H9 (cell line): ENCODE results near the gene ENAM. TPM values are rescaled to one million over a fixed set of nuclear protein-coding genes. Genes with fewer than 3 reads are reported as not detected.

Experiments
- DNase-seq: peaks from one replicate; pipeline ENCODE4 v3.0.0-alpha.2; 2017
- H2AFZ ChIP-seq: one replicate; pipeline ENCODE4 v1.6.1; 2013; ENCODE audit warnings: mild to moderate bottlenecking, low read length, control low read depth, moderate library complexity
- H2AK5ac ChIP-seq: 2 replicates; pipeline ENCODE4 v1.6.1; 2013; ENCODE audit warnings: low read length, control low read depth, mixed read lengths; ENCODE audit not compliant: insufficient read length
- H2BK120ac ChIP-seq: one replicate; pipeline ENCODE4 v1.6.1; 2013; ENCODE audit warnings: low read depth, mild to moderate bottlenecking, low read length, control low read depth, inconsistent platforms; ENCODE audit not compliant: poor library complexity, severe bottlenecking
- H2BK12ac ChIP-seq: 2 replicates; pipeline ENCODE4 v1.6.1; 2013; ENCODE audit warnings: low read length, control low read depth, mixed read lengths, low read depth; ENCODE audit not compliant: insufficient read length
- H2BK15ac ChIP-seq: 2 replicates; pipeline ENCODE4 v1.6.1; 2013; ENCODE audit warnings: low read depth, low read length, control low read depth
- H2BK20ac ChIP-seq: one replicate; pipeline ENCODE4 v1.6.1; 2013; ENCODE audit warnings: low read depth, mild to moderate bottlenecking, low read length, control low read depth, inconsistent platforms; ENCODE audit not compliant: poor library complexity, severe bottlenecking
- H2BK5ac ChIP-seq: 2 replicates; pipeline ENCODE4 v1.6.1; 2013; ENCODE audit warnings: low read length, control low read depth, mixed read lengths; ENCODE audit not compliant: insufficient read length
- H3K14ac ChIP-seq: 2 replicates; pipeline ENCODE4 v1.6.1; 2013; ENCODE audit warnings: low read length, control low read depth; ENCODE audit not compliant: insufficient read depth
- H3K18ac ChIP-seq: 2 replicates; pipeline ENCODE4 v1.6.1; 2013; ENCODE audit warnings: low read depth, mild to moderate bottlenecking, mixed read lengths, low read length, control low read depth; ENCODE audit not compliant: insufficient read length
- H3K23ac ChIP-seq: 2 replicates; pipeline ENCODE4 v1.6.1; 2013; ENCODE audit warnings: low read length, control low read depth, mixed read lengths, low read depth; ENCODE audit not compliant: insufficient read length
- H3K23me2 ChIP-seq: 2 replicates; pipeline ENCODE4 v1.6.1; 2013; ENCODE audit warnings: low read depth, mild to moderate bottlenecking, mixed read lengths, low read length, control low read depth; ENCODE audit not compliant: insufficient read length, poor library complexity, severe bottlenecking
- H3K27ac ChIP-seq: 2 replicates; pipeline ENCODE4 v1.5.1; 2013; ENCODE audit warnings: low read length, control low read depth, mixed read lengths, low read depth; ENCODE audit not compliant: insufficient read length
- H3K27me3 ChIP-seq: 2 replicates; pipeline ENCODE4 v1.6.1; 2013; ENCODE audit warnings: low read length, control low read depth, inconsistent platforms; ENCODE audit not compliant: insufficient read depth
- H3K4ac ChIP-seq: 2 replicates; pipeline ENCODE4 v1.6.1; 2013; ENCODE audit warnings: low read depth, mild to moderate bottlenecking, control low read depth, inconsistent platforms, low read length, moderate library complexity
- H3K4me1 ChIP-seq: 2 replicates; pipeline ENCODE4 v1.6.1; 2013; ENCODE audit warnings: low read length, control low read depth, inconsistent platforms; ENCODE audit not compliant: insufficient read depth
- H3K4me2 ChIP-seq: 2 replicates; pipeline ENCODE4 v1.6.1; 2013; ENCODE audit warnings: low read length, control low read depth, mixed read lengths; ENCODE audit not compliant: insufficient read length, insufficient read depth
- H3K56ac ChIP-seq: 2 replicates; pipeline ENCODE4 v1.6.1; 2013; ENCODE audit warnings: low read depth, mild to moderate bottlenecking, mixed read lengths, low read length, control low read depth; ENCODE audit not compliant: insufficient read length
- H3K79me1 ChIP-seq: 2 replicates; pipeline ENCODE4 v1.6.1; 2013; ENCODE audit warnings: low read depth, mild to moderate bottlenecking, moderate library complexity, low read length, control low read depth, inconsistent platforms; ENCODE audit not compliant: insufficient read depth, poor library complexity, severe bottlenecking
- H3K79me2 ChIP-seq: 2 replicates; pipeline ENCODE4 v1.6.1; 2013; ENCODE audit warnings: low read length, control low read depth, inconsistent platforms; ENCODE audit not compliant: insufficient read depth
- H3K9ac ChIP-seq: 2 replicates; pipeline ENCODE4 v1.6.1; 2013; ENCODE audit warnings: low read length, control low read depth, mixed read lengths; ENCODE audit not compliant: insufficient read length; ENCODE audit errors: extremely low read depth
- H3K9me3 ChIP-seq: one replicate; pipeline ENCODE4 v1.6.1; 2013; ENCODE audit warnings: low read depth, low read length, inconsistent platforms; ENCODE audit not compliant: control insufficient read depth
- H3T11ph ChIP-seq: one replicate; pipeline ENCODE4 v1.6.1; 2013; ENCODE audit warnings: mild to moderate bottlenecking, low read length, control low read depth, inconsistent platforms
- H4K20me1 ChIP-seq: one replicate; pipeline ENCODE4 v1.6.1; 2013; ENCODE audit not compliant: control insufficient read depth, insufficient read length, insufficient read depth
- H4K5ac ChIP-seq: 2 replicates; pipeline ENCODE4 v1.6.1; 2013; ENCODE audit warnings: low read depth, mild to moderate bottlenecking, mixed read lengths, low read length, control low read depth; ENCODE audit not compliant: insufficient read length
- H4K8ac ChIP-seq: replicated peaks from 2 replicates; pipeline ENCODE4 v1.6.1; 2013; ENCODE audit warnings: low read length, control low read depth, mixed read lengths, low read depth; ENCODE audit not compliant: insufficient read length
- H4K91ac ChIP-seq: 2 replicates; pipeline ENCODE4 v1.6.1; 2013; ENCODE audit warnings: low read depth, mild to moderate bottlenecking, moderate library complexity, mixed read lengths, low read length, control low read depth; ENCODE audit not compliant: insufficient read length
- H3K27ac Mint-ChIP-seq, 3 experiments: 2 replicates in 2 of 3; 3 replicates in 1 of 3; pipeline ENCODE4 v1.8.0; 2020 to 2021; ENCODE audit warnings: mixed read lengths in 3 of 3, mild to moderate bottlenecking in 1 of 3, moderate library complexity in 1 of 3
- H3K27me3 Mint-ChIP-seq: 2 replicates; pipeline ENCODE4 v1.8.0; 2021; ENCODE audit warnings: low read depth, mild to moderate bottlenecking, moderate library complexity, mixed read lengths
- H3K36me3 Mint-ChIP-seq, 3 experiments: 2 replicates in 2 of 3; 3 replicates in 1 of 3; pipeline ENCODE4 v1.8.0; 2020 to 2021; ENCODE audit warnings: low read depth in 3 of 3, mixed read lengths in 3 of 3; ENCODE audit not compliant: insufficient read depth in 1 of 3
- H3K4me1 Mint-ChIP-seq, 2 experiments: 2 replicates each; pipeline ENCODE4 v1.8.0; 2020; ENCODE audit warnings: mixed read lengths in 2 of 2
- H3K4me3 Mint-ChIP-seq, 2 experiments: 2 replicates in 1 of 2; 3 replicates in 1 of 2; pipeline ENCODE4 v1.8.0; 2020 to 2021; ENCODE audit warnings: mild to moderate bottlenecking in 2 of 2, mixed read lengths in 2 of 2, moderate library complexity in 1 of 2
- H3K9me3 Mint-ChIP-seq, 2 experiments: 2 replicates in 1 of 2; 3 replicates in 1 of 2; pipeline ENCODE4 v1.8.0; 2020; ENCODE audit warnings: mild to moderate bottlenecking in 2 of 2, mixed read lengths in 2 of 2, moderate library complexity in 1 of 2
- CTCF ChIP-seq: fragments of 200-600 bp; sonication (generic); conservative IDR thresholded peaks from 3 replicates; pipeline ENCODE4 v1.8.0; 2021; ENCODE audit warnings: antibody characterized with exemption, mild to moderate bottlenecking
- WGBS: extraction: QIAGEN DNeasy Blood & Tissue Kit; methylation state at CpG from one replicate; pipeline ENCODE4 v1.1.7; 2013; ENCODE audit warnings: missing lambda C conversion rate, low lambda C conversion rate, mixed read lengths; ENCODE audit not compliant: insufficient read length; ENCODE audit errors: extremely low coverage; 5-methylcytosine and 5-hydroxymethylcytosine counted together
- total RNA-seq: library from RNA; stranded (reverse); gene quantifications from 2 replicates; pipeline ENCODE4 v1.2.1, GENCODE V29; 2021

Gene ENAM
- total RNA-seq, 1 experiment from 2014 or later, result not detected

- H3T11ph ChIP-seq, result no peak overlapping the region
- no peak overlapping the region for H2BK5ac ChIP-seq
- no peak for DNase-seq
- no peak overlapping the region for H2AK5ac ChIP-seq
- no CpG with 5 or more reads among the region's 5 CpGs for WGBS
- H3K4me1 ChIP-seq, result no peaks in the 10 kb centered on the region; the same call in 1 of the 2 replicates
- Mint-ChIP-seq H3K36me3 (no peaks in the 10 kb centered on the region), H3K9me3 (no peaks in the 10 kb centered on the region), H3K27me3 (no peaks in the 10 kb centered on the region), H3K4me1 (no peaks in the 10 kb centered on the region), H3K27ac (0 out of 7 replicates have a peak overlapping the region, but pooled peaks of 1 of the 3 experiments have one; percentile 23), H3K4me3 (no peak overlapping the region)
- TF ChIP-seq CTCF, result no peak
- H4K91ac ChIP-seq, result no peak overlapping the region
- H3K23me2 ChIP-seq, result no peaks in the 10 kb centered on the region
- H3K79me2 ChIP-seq, result no peaks in the 10 kb centered on the region
- H2BK120ac ChIP-seq, result no peak overlapping the region
- no peak overlapping the region for H4K8ac ChIP-seq
- H2BK20ac ChIP-seq, result no peak overlapping the region
- H2BK12ac ChIP-seq, result no peak overlapping the region
- no peak overlapping the region for H3K14ac ChIP-seq
- H2BK15ac ChIP-seq, result no peak overlapping the region
- H3K56ac ChIP-seq, result no peak overlapping the region
- H3K4ac ChIP-seq, result no peak overlapping the region
- no peaks in the 10 kb centered on the region for H3K27me3 ChIP-seq
- no peaks in the 10 kb centered on the region for H3K79me1 ChIP-seq
- H3K9me3 ChIP-seq, result no peaks in the 10 kb centered on the region
- H4K20me1 ChIP-seq, result no peaks in the 10 kb centered on the region
- H3K18ac ChIP-seq, result no peak overlapping the region
- no peak overlapping the region for H3K9ac ChIP-seq
- H4K5ac ChIP-seq, result no peak overlapping the region
- no peak overlapping the region for H3K4me2 ChIP-seq
- no peak overlapping the region for H2AFZ ChIP-seq
- no peak overlapping the region for H3K23ac ChIP-seq
- H3K27ac ChIP-seq, result no peak overlapping the region
Measured at GRCh38 chr4:70654605-70655011, 26.1 kb downstream of the ENAM start.
